Fibroblast of mammary gland (primary cell): Measurements from ENCODE around the gene CADPS.
A peak's percentile ranks its signal among the peaks of the same experiment; 100 is the strongest.

Experiments used
- DNase-seq: peaks from one replicate; pipeline ENCODE4 v3.0.0-alpha.2; 2010; ENCODE audit warnings: low read depth
- H3K4me3 ChIP-seq: 2 replicates; pipeline ENCODE4 v1.5.1; 2011; ENCODE audit warnings: low read depth, mild to moderate bottlenecking, low read length, moderate library complexity; ENCODE audit not compliant: control insufficient read depth
- CTCF ChIP-seq: conservative IDR thresholded peaks from 2 replicates; pipeline ENCODE4 v1.5.1; 2011; ENCODE audit warnings: low read depth, low read length, inconsistent platforms; ENCODE audit not compliant: control insufficient read depth, insufficient read depth

The CADPS gene

GRCh38 chr3:62462104-62462762 lies 413.0 kb downstream of the CADPS start:
- H3K4me3 ChIP-seq, result no peak overlapping the region
- DNase-seq, result no peak
- TF ChIP-seq CTCF, result no peak

- TF ChIP-seq CTCF, result no peak
- no peak for DNase-seq
- no peak overlapping the region for H3K4me3 ChIP-seq
Measured at GRCh38 chr3:62454916-62455315, 420.3 kb downstream of the CADPS start.

GRCh38 chr3:62453448-62453847 lies 421.8 kb downstream of the CADPS start:
- no peak overlapping the region for H3K4me3 ChIP-seq
- DNase-seq, result no peak
- no peak for TF ChIP-seq CTCF

- no peak overlapping the region for H3K4me3 ChIP-seq
- no peak for DNase-seq
- TF ChIP-seq CTCF, result no peak
Measured at GRCh38 chr3:62451211-62451887, 423.9 kb downstream of the CADPS start.

GRCh38 chr3:62446337-62446940 lies 428.8 kb downstream of the CADPS start:
- H3K4me3 ChIP-seq, result no peak overlapping the region
- DNase-seq, result no peak
- no peak for TF ChIP-seq CTCF

GRCh38 chr3:62445275-62445674 lies 429.9 kb downstream of the CADPS start:
- DNase-seq, result peak; percentile 22
- TF ChIP-seq CTCF, result no peak
- peak overlapping the region; percentile 17 for H3K4me3 ChIP-seq

GRCh38 chr3:62439978-62440377 lies 435.2 kb downstream of the CADPS start:
- TF ChIP-seq CTCF, result no peak
- H3K4me3 ChIP-seq, result no peak overlapping the region
- DNase-seq, result no peak
